Measurements from ENCODE around the gene DNAJC16.

- no peak for TF ChIP-seq CTCF (conservative IDR thresholded peaks at IDR 0.05; ENCODE audit: low read length)
- no peak for TF ChIP-seq EZH2phosphoT487 (IDR thresholded peaks at IDR 0.05; ENCODE audit: borderline replicate concordance, low read depth, low read length)
Observed at GRCh38 chr1:15575549-15576150, 49.0 kb downstream of the DNAJC16 start.

Measured in OCI-LY7 (cell line).